Psoas muscle (tissue), 8 donors: ENCODE data around the gene ITLN1. TPM values are rescaled to one million over a fixed set of nuclear protein-coding genes. Genes with fewer than 3 reads are reported as not detected.

Source experiments
- ATAC-seq, 4 donors: fragments of 200-7000 bp; cut with Tn5 transposase; one replicate each; pipeline ENCODE4 v1.9.1; 2020; ENCODE audit warnings: moderate library complexity in 3 of 4, mild to moderate bottlenecking in 2 of 4
- DNase-seq, 2 donors: peaks; one replicate each; pipeline ENCODE4 v3.0.0-alpha.2; 2020
- H3K27ac ChIP-seq: fragments of 200-600 bp; one replicate; pipeline ENCODE4 v1.8.0; 2022
- H3K27me3 ChIP-seq, 3 donors: fragments of 200-600 bp in 1 of 3; one replicate each; pipeline versions ENCODE4 v1.6.1 to v1.8.0; 2013 to 2022; ENCODE audit warnings: low read length in 2 of 3, mild to moderate bottlenecking in 2 of 3, moderate library complexity in 1 of 3; ENCODE audit not compliant: insufficient read depth in 3 of 3
- H3K36me3 ChIP-seq, 2 donors: fragments of 200-600 bp in 1 of 2; one replicate each; pipeline versions ENCODE4 v1.6.1 to v1.8.0; 2013 to 2022; ENCODE audit warnings: low read depth in 1 of 2, mild to moderate bottlenecking in 1 of 2, moderate library complexity in 1 of 2; ENCODE audit not compliant: insufficient read depth in 1 of 2
- H3K4me1 ChIP-seq: fragments of 200-600 bp; one replicate; pipeline ENCODE4 v1.8.0; 2022
- H3K4me3 ChIP-seq: fragments of 200-600 bp; one replicate; pipeline ENCODE4 v1.8.0; 2022; ENCODE audit warnings: mild to moderate bottlenecking
- H3K9me3 ChIP-seq: fragments of 200-600 bp; one replicate; pipeline ENCODE4 v1.8.0; 2022
- WGBS, 3 donors: extraction: QIAGEN DNeasy Blood & Tissue Kit; methylation state at CpG; one replicate each; pipeline versions ENCODE4 v1.1.6 to v1.1.7; 2013; 5-methylcytosine and 5-hydroxymethylcytosine counted together
- intact Hi-C, 2 donors: fragments of 100-400 bp; cut with DNase I; formaldehyde crosslinking; loops; one replicate each; pipeline versions ENCODE4 v1.11.0 to v1.14.2; 2022
- polyA plus RNA-seq, 3 donors: library from polyadenylated mRNA; stranded (reverse); fragments of 200-250 nt; gene quantifications; one replicate each; pipeline ENCODE4 v1.2.3, GENCODE V29; 2013
- total RNA-seq, 4 donors: library from RNA; stranded (reverse); fragmentation: NEBNext Ultra II Directional in 2 of 4; extraction: Animal tissue kit (Norgen Biotek cat#: 25700) in 2 of 4; gene quantifications; one replicate each; pipeline versions ENCODE4 v1.2.1 to v1.2.4, GENCODE V29; 2021 to 2023
- TF ChIP-seq, protein P1 (sequence below): fragments of 200-600 bp; IDR thresholded peaks from one replicate; pipeline ENCODE4 v1.8.0; 2022; ENCODE audit warnings: antibody characterized with exemption
- donor health status: healthy with polysubstance abuse.
- donor health status: DM: no; HTN: no; CAD: no; lungs with moderate emphysema.
- donor health status: Bipolar disorder and iron deficiency.
- donor health status: healthy.
- donor health status: DM: yes; HTN: yes; CAD: no.
- donor health status: DM: no; HTN: no; CAD: no.
- donor health status: DM: no; HTN: no; CAD: no.
- donor health status: DM: yes; HTN: yes; CAD: no.

ITLN1 gene
- total and polyA plus RNA-seq, 7 donors: 0.09 to 2.6 (median 0.74) TPM; not detected in 1

DNA sequence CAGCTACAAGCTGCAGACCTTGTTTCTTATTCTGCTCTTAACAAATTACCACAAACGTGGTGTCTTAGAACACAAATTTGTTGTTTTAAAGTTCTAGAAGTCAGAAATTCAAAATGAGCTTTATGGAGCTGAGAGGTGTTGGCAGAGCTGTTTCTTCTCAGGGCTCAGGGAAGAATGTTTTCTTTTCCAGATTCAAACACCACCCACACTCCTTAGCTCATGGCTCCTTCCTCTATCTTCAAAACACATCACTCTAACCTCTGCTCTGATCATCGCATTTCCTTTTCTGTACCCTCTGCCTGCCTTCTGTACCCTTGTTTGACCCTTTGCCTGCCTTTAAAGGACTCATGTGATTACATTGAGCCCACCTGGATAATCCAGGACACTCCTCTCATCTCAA is 26.9 kb upstream of the ITLN1 start:
- TF ChIP-seq, protein P1, sequence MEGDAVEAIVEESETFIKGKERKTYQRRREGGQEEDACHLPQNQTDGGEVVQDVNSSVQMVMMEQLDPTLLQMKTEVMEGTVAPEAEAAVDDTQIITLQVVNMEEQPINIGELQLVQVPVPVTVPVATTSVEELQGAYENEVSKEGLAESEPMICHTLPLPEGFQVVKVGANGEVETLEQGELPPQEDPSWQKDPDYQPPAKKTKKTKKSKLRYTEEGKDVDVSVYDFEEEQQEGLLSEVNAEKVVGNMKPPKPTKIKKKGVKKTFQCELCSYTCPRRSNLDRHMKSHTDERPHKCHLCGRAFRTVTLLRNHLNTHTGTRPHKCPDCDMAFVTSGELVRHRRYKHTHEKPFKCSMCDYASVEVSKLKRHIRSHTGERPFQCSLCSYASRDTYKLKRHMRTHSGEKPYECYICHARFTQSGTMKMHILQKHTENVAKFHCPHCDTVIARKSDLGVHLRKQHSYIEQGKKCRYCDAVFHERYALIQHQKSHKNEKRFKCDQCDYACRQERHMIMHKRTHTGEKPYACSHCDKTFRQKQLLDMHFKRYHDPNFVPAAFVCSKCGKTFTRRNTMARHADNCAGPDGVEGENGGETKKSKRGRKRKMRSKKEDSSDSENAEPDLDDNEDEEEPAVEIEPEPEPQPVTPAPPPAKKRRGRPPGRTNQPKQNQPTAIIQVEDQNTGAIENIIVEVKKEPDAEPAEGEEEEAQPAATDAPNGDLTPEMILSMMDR: no peak
- Histone ChIP-seq H3K4me3 (no peak overlapping the region), H3K27me3 (no peaks in the 10 kb centered on the region), H3K9me3 (no peaks in the 10 kb centered on the region), H3K36me3 (no peaks in the 10 kb centered on the region), H3K4me1 (no peaks in the 10 kb centered on the region), H3K27ac (no peak overlapping the region)
- intact Hi-C loops: no loop called here
- ATAC-seq: no peak
- DNase-seq: no peak
- 49 to 71% (median 61%) methylated on average over 2 of the region's 2 CpGs for WGBS, 3 donors

DNA sequence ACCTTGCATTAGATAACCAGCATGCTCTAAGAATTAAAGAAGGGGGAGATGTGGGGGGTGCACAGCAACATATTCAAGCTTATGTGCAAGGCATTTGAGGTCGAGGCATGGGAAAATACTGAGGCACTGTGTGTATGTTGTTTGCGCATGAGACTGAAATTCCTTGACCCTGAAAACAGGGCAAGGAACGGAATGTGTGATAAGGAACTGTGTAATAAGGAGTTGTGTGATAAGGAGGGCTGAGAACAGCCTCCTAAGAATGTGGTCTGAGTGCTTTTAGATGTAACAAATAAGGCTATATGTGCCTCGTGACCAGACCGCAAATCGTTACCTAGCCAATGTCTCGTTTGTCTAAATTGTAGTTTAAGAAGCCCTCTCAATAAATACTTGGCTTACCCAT is 26.5 kb upstream of the ITLN1 start:
- TF ChIP-seq, protein P1: no peak
- Histone ChIP-seq H3K4me3 (no peak overlapping the region), H3K27me3 (no peaks in the 10 kb centered on the region), H3K9me3 (no peaks in the 10 kb centered on the region), H3K27ac (no peak overlapping the region), H3K36me3 (no peaks in the 10 kb centered on the region), H3K4me1 (no peaks in the 10 kb centered on the region)
- WGBS, 3 donors: 71 to 81% (median 76%) methylated on average over 7 of the region's 7 CpGs
- intact Hi-C loops: no loop called here
- no peak for ATAC-seq
- no peak for DNase-seq

DNA sequence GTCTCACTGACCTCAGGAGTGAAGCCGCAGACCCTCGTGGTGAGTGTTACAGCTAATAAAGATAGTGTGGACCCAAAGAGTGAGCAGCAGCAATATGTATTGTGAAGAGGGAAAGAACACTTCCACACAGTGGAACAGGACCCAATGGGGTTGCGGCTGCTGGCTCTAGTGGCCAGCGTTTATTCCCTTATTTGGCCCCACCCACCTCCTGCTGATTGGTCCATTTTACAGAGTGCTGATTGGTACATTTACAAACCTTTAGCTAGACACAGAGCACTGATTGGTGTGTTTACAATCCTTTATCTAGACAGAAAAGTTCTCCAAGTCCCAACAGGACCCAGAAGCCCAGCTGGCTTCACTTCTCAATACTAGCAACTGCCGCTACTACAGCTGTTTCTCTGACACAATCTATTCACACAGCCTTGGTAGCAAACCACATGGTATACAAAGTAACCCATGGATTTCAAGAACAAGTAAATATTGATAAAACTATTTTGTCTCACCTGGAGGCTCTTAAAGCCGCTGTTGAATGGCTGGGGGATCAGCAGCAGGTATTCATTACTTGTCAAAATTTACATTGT is 25.3 kb upstream of the ITLN1 start:
- 66 to 74% (median 68%) methylated on average over 6 of the region's 6 CpGs for WGBS, 3 donors
- Histone ChIP-seq H3K27me3 (no peaks in the 10 kb centered on the region), H3K4me1 (no peaks in the 10 kb centered on the region), H3K36me3 (no peaks in the 10 kb centered on the region), H3K9me3 (no peaks in the 10 kb centered on the region), H3K4me3 (no peak overlapping the region), H3K27ac (no peak overlapping the region)
- ATAC-seq: no peak
- intact Hi-C loops: no loop called here
- DNase-seq: no peak
- TF ChIP-seq, protein P1: no peak

DNA sequence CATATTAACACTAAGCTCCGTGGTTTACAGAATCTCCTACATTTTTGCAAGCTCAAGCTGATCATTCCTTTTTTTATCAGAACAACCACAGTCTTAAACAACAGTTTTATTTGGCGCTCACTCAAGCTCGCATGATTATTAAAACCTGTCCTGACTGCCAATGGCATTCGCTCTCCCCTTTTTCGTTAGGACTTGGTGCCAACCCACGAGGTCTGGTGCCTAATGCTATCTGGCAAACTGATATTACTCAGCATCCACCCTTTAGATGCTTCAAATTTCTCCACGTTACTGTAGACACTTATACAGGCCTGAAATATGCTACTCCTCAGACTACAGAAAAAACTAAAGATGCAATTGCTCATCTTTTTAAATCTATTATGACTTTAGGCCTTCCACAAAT is 23.0 kb upstream of the ITLN1 start:
- 49 to 69% (median 56%) methylated on average over 7 of the region's 7 CpGs for WGBS, 3 donors
- no peaks in the 10 kb centered on the region for H3K4me1 ChIP-seq
- ATAC-seq (no peak), DNase-seq (no peak)
- no peak overlapping the region for H3K27ac ChIP-seq
- TF ChIP-seq, protein P1: no peak
- H3K9me3 ChIP-seq: no peaks in the 10 kb centered on the region
- H3K36me3 ChIP-seq: no peaks in the 10 kb centered on the region
- H3K27me3 ChIP-seq: no peaks in the 10 kb centered on the region
- intact Hi-C loops: no loop called here
- H3K4me3 ChIP-seq: no peak overlapping the region

DNA sequence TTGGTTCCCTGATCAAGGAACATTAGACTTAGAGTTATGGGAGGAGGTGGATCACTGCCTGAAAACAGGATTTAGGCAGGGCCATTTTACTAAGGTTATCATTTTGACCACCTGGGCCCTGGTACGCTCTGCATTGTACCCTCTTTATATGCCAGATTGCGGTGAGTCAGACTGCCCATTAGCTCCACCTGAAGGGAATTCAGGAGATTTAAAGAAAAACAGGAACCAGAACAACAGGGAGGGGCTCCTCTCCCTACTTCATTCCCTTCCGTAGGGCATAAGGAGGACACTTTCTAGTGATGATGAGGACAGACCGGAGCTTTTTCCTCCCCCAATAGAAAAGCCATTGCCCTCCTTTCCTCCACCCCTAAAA is 20.6 kb upstream of the ITLN1 start:
- Histone ChIP-seq H3K27me3 (no peaks in the 10 kb centered on the region), H3K27ac (no peak overlapping the region), H3K4me1 (no peaks in the 10 kb centered on the region), H3K9me3 (no peaks in the 10 kb centered on the region), H3K4me3 (no peak overlapping the region), H3K36me3 (no peaks in the 10 kb centered on the region)
- DNase-seq: no peak
- ATAC-seq: no peak
- TF ChIP-seq, protein P1: no peak
- intact Hi-C loops: no loop called here
- WGBS, 3 donors: 69 to 82% (median 72%) methylated on average over 4 of the region's 4 CpGs
